ENCODE measurements around the gene CDNF. TPM values are rescaled to one million over a fixed set of nuclear protein-coding genes. Genes with fewer than 3 reads are reported as not detected.

Gene CDNF
- total and polyA plus RNA-seq, 4 donors: 1.5 to 5.9 (median 2.9) TPM

DNA sequence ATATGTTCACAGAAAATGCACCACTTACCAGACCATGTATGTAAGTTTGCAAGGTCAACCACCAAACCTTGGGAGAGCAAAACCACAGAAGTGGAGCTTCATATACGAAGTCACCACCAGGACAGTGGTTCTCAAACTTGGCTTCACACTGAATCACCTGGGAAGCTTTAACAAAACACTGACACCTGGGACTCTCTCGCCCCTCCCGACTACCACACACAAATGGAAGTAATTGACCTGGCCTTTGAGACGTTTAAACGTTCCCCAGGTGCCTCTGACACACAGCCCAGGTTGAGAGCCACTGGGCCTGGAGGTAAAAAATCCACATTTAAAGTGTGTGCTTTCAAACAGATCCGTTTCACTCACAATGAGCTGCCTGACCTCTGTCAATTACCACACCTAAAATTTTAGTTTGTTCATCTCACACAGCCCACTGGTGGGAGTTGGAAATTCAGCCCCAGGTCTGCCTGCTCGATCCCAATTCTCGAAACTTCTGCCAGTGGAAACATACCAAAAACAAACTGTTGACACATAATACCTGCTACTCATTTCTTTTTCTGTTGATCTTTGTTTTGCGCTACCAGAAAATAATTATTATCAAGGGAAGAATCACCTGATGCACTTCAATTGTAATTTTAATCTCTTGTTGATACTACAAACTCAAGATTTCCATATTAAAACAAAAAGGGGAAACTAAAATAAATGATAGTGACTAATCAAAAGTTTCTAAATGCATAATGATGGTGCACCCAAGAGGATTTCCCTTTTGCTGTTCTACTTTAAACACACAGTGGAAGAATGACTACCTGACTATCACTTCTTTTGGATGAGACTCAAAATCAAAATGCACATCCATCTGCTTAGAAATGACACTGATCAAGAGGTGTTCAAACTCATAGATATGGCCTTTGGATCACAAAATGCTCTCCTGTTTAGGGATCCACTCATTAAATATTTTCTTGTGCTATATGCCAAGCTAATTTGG lies 26.6 kb downstream of the CDNF start:
- Histone ChIP-seq H3K36me3 (ENCODE audit: control insufficient read depth in 4 of 4, insufficient read depth in 3 of 4, low read depth in 1 of 4, low read length in 3 of 4) (no peaks in the 10 kb centered on the region), H3K4me3 (ENCODE audit: low read depth in 1 of 3, low read length in 3 of 3) (no peak overlapping the region), H3K9me3 (ENCODE audit: control insufficient read depth in 4 of 4, low read length in 3 of 4) (no peaks in the 10 kb centered on the region), H3K4me1 (ENCODE audit: control insufficient read depth in 4 of 4, insufficient read depth in 4 of 4, low read length in 3 of 4) (no peaks in the 10 kb centered on the region), H3K27ac (ENCODE audit: low read depth in 1 of 2, low read length in 2 of 2) (no peak overlapping the region), H3K27me3 (ENCODE audit: control insufficient read depth in 4 of 4, insufficient read depth in 4 of 4, low read length in 3 of 4) (no peaks in the 10 kb centered on the region), H3K9ac (ENCODE audit: low read depth in 1 of 2, low read length in 2 of 2) (no peak overlapping the region)
- DNase-seq (ENCODE audit: low spot score): no peak
- 54% methylated on average over 9 of the region's 9 CpGs for WGBS
- TF ChIP-seq, protein P1, sequence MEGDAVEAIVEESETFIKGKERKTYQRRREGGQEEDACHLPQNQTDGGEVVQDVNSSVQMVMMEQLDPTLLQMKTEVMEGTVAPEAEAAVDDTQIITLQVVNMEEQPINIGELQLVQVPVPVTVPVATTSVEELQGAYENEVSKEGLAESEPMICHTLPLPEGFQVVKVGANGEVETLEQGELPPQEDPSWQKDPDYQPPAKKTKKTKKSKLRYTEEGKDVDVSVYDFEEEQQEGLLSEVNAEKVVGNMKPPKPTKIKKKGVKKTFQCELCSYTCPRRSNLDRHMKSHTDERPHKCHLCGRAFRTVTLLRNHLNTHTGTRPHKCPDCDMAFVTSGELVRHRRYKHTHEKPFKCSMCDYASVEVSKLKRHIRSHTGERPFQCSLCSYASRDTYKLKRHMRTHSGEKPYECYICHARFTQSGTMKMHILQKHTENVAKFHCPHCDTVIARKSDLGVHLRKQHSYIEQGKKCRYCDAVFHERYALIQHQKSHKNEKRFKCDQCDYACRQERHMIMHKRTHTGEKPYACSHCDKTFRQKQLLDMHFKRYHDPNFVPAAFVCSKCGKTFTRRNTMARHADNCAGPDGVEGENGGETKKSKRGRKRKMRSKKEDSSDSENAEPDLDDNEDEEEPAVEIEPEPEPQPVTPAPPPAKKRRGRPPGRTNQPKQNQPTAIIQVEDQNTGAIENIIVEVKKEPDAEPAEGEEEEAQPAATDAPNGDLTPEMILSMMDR (IDR thresholded peaks at IDR 0.05; ENCODE audit: low read depth, low read length, missing input control): peak; percentile 41
- no peak for TF ChIP-seq HNF4G (IDR thresholded peaks at IDR 0.05)
- TF ChIP-seq MAX (IDR thresholded peaks at IDR 0.05): no peak
- TF ChIP-seq RAD21 (IDR thresholded peaks at IDR 0.05): peak; percentile 73 to 76

- Histone ChIP-seq H3K9me3 (ENCODE audit: control insufficient read depth in 4 of 4, low read length in 3 of 4) (no peaks in the 10 kb centered on the region), H3K27me3 (ENCODE audit: control insufficient read depth in 4 of 4, insufficient read depth in 4 of 4, low read length in 3 of 4) (no peaks in the 10 kb centered on the region), H3K36me3 (ENCODE audit: control insufficient read depth in 4 of 4, insufficient read depth in 3 of 4, low read depth in 1 of 4, low read length in 3 of 4) (no peaks in the 10 kb centered on the region), H3K27ac (ENCODE audit: low read depth in 1 of 2, low read length in 2 of 2) (no peak overlapping the region), H3K9ac (ENCODE audit: low read depth in 1 of 2, low read length in 2 of 2) (no peak overlapping the region), H3K4me3 (ENCODE audit: low read depth in 1 of 3, low read length in 3 of 3) (no peak overlapping the region), H3K4me1 (ENCODE audit: control insufficient read depth in 4 of 4, insufficient read depth in 4 of 4, low read length in 3 of 4) (no peaks in the 10 kb centered on the region)
- DNase-seq (ENCODE audit: low spot score): no peak
- TF ChIP-seq, protein P1 (IDR thresholded peaks at IDR 0.05; ENCODE audit: low read depth, low read length, missing input control): no peak
- TF ChIP-seq YY1 (IDR thresholded peaks at IDR 0.05): no peak
- TF ChIP-seq, protein P2, sequence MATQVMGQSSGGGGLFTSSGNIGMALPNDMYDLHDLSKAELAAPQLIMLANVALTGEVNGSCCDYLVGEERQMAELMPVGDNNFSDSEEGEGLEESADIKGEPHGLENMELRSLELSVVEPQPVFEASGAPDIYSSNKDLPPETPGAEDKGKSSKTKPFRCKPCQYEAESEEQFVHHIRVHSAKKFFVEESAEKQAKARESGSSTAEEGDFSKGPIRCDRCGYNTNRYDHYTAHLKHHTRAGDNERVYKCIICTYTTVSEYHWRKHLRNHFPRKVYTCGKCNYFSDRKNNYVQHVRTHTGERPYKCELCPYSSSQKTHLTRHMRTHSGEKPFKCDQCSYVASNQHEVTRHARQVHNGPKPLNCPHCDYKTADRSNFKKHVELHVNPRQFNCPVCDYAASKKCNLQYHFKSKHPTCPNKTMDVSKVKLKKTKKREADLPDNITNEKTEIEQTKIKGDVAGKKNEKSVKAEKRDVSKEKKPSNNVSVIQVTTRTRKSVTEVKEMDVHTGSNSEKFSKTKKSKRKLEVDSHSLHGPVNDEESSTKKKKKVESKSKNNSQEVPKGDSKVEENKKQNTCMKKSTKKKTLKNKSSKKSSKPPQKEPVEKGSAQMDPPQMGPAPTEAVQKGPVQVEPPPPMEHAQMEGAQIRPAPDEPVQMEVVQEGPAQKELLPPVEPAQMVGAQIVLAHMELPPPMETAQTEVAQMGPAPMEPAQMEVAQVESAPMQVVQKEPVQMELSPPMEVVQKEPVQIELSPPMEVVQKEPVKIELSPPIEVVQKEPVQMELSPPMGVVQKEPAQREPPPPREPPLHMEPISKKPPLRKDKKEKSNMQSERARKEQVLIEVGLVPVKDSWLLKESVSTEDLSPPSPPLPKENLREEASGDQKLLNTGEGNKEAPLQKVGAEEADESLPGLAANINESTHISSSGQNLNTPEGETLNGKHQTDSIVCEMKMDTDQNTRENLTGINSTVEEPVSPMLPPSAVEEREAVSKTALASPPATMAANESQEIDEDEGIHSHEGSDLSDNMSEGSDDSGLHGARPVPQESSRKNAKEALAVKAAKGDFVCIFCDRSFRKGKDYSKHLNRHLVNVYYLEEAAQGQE (IDR thresholded peaks at IDR 0.05): no peak
- TF ChIP-seq SP1 (IDR thresholded peaks at IDR 0.05): no peak
- no peak for TF ChIP-seq TAF1 (conservative IDR thresholded peaks at IDR 0.05)
- no peak for TF ChIP-seq ATF3 (IDR thresholded peaks at IDR 0.05)
- TF ChIP-seq EGR1 (IDR thresholded peaks at IDR 0.05; ENCODE audit: low read depth in 2 of 2): no peak
- 81% methylated on average over 3 of the region's 3 CpGs for WGBS
Measured at GRCh38 chr10:14806318-14806717, 31.5 kb downstream of the CDNF start.
